Cerebellar cortex (tissue), 1 donor: ENCODE measurements around the gene CTU2.
A peak's percentile ranks its signal among the peaks of the same experiment; 100 is the strongest.

Source experiments
- DNase-seq: peaks from one replicate; pipeline ENCODE4 v3.0.0-alpha.2; 2015; ENCODE audit warnings: low spot score

Gene CTU2

DNA sequence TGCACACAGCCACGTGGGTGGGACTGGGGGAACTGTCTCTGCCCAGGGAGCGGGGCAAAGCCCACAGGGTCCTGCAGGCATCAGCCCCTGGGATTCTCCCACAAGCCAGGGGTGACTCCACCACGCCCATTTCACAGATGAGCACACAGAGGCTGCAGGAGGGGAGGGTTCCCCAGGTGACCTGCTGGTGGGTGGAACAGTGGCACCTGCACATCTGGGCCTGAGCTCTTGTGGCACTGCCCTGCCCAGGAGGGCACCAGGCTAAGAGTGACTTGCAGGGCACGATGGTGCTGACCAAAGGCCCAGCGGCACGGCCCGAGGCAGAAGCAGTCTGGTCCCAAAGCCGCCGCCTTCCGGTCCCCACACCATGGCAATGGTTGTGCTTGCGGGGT lies 54.8 kb downstream of the CTU2 start:
- no peak for DNase-seq

DNA sequence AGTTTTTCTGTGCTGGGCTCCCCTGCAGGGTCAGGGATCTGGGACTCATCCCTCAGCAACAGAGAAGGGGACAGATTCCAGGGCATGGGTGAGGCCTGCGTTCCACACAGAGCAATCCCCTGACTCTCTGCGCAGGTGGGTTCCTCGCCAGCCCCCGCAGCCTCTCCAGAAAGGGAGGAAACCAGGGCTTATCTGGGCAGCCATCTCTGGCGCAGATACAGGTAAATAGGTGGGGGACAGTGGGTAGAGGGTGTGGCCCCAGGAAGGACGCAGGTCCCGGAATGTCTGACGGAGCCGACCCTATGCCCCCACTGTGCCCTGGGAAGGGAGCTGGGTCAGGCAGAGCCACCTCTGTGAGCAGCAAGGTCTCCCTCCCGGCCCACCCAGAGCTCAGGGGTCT lies 55.5 kb downstream of the CTU2 start:
- DNase-seq = no peak

DNA sequence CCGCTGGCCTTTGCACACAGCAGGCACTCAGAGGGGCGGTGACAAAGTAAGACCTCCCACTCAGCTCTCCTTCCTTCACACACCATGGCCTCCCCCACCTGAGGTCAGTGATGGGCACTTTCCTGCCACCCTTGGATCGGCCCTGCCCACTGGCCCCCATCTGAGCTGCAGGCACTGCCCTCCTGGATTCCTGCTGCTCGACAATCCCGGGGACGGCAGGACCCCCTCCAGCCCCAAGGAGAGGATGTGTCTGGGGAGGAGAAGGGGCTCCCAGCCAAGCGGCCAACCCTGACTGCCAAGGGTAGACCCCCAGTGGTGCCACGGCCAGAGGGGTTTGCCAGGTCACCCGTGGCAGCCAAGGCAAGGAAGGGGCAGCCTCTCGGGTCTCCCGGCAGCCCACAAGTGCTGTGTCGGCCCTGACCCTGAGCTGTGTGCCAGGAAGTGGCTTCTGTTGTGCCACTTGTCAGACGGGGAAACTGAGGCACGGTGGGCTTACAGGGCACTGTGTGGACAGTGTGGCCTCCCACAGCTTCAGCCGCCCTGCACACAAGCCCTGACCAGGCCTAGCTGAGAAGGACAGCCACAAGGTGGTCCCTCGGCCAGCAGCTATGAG lies 56.1 kb downstream of the CTU2 start:
- DNase-seq = no peak

DNA sequence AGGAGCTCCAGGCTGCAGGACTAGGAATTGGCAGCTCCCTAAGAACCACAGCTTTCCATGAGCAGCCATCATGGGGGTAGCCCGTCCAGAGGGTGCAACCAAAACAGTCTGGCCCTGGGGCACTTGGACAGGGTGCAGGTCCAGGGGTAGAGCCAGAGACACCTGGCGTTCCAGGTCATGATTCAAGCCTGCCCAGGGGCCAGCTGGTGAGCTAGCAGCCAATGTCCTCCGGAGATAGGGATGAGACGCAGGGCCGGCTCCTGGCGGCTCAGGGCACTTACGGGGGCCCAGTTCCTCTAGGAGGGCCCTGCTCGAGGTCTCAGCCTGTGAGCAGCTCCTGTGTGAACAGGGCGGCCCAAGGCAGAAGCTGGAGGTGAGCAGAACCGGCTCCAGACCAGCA lies 56.6 kb downstream of the CTU2 start:
- DNase-seq = no peak

DNA sequence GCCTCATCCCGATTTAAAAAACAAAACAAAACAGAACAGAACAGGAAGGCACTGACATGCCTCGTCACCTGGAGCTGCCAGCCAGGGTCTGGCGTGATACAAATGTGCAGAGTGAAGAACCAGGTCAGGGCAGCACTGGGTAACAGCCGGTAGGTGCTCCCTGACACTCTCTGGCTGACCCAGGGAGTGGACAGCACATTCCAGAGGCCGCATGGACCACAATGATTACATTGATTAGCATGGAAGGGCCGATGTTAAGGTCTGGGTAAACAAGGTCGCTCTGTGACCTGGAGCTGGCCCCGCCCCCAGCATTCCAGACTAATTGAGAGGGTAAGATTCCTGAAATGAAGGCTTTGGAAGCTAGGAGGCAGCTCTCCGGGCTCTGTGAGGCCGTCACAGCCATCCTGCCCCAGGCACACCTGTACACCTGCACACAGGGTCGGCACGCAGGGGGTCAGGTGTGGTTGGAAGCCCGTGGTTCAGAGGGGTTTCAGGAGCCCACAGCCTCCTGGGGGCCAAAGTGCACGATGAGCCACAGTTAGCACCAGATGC lies 57.3 kb downstream of the CTU2 start:
- DNase-seq = peak; percentile 50

DNA sequence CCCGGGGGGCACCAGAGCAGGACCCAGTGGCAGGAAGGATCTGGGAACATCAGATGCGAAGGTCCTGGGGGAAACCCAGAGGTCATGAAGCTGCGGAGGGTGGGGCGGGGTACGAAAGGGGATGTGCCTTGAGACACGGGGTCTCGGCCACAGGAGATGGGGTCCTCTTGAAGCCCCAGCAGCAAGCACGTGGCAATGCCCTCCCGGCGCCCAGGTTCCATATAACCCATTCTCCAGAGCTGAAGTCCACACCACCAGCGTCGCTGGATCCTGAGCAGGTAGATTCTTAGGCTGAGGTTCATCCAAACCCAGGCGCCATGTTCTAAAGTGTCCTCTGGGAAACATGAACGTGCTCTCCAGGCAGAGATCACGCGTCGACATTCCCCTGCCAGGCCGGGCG lies 57.8 kb downstream of the CTU2 start:
- no peak for DNase-seq

DNA sequence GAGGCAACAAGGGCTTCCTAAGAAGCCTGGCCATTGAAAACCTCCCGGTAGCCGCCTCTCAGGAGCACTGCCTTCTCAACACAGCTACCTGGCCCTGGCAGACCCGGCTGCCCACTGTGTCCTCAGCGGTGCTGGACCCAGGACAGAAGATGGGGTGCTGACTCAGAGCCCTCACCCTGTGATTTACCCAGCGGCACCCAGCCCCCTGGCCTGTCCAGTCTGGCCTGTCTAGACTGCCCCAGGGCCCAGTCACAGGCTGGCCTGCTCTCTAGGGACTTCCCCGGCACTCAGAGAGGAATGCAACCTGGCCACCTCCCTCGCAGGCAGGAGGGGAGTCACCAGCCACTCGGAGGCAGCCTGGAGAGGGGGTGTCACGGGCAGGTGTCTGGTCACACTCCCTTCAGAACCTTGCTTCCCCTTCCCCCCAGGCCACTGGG lies 58.6 kb downstream of the CTU2 start:
- no peak for DNase-seq
